Measurements from ENCODE around the gene MTHFD2. TPM values are rescaled to one million over a fixed set of nuclear protein-coding genes. Genes with fewer than 3 reads are reported as not detected.

The MTHFD2 gene
- polyA plus RNA-seq, 1 of the 3 experiments (the other 2 are of a cell fraction), result 68.6 TPM

DNA sequence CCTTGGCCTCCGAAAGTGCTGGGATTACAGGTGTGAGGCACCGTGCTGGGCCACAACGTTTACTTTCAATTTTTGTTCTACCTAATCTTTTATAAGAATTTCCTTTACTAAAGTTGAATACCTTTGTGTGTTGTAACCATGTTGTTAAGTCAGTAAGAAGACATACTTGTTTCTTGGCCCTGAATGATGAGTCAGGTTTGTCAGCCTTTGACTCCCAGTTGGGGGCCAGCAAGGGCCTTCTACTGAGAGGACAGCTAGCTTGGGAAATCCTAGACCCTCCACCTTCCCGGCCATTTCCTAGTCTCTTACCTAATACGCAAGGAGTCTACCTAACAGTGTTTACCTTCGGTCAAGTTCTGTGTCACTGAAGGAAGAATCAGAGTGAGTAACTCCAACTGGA lies 22.7 kb downstream of the MTHFD2 start (continued):
- TF ChIP-seq, protein P1, sequence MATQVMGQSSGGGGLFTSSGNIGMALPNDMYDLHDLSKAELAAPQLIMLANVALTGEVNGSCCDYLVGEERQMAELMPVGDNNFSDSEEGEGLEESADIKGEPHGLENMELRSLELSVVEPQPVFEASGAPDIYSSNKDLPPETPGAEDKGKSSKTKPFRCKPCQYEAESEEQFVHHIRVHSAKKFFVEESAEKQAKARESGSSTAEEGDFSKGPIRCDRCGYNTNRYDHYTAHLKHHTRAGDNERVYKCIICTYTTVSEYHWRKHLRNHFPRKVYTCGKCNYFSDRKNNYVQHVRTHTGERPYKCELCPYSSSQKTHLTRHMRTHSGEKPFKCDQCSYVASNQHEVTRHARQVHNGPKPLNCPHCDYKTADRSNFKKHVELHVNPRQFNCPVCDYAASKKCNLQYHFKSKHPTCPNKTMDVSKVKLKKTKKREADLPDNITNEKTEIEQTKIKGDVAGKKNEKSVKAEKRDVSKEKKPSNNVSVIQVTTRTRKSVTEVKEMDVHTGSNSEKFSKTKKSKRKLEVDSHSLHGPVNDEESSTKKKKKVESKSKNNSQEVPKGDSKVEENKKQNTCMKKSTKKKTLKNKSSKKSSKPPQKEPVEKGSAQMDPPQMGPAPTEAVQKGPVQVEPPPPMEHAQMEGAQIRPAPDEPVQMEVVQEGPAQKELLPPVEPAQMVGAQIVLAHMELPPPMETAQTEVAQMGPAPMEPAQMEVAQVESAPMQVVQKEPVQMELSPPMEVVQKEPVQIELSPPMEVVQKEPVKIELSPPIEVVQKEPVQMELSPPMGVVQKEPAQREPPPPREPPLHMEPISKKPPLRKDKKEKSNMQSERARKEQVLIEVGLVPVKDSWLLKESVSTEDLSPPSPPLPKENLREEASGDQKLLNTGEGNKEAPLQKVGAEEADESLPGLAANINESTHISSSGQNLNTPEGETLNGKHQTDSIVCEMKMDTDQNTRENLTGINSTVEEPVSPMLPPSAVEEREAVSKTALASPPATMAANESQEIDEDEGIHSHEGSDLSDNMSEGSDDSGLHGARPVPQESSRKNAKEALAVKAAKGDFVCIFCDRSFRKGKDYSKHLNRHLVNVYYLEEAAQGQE (IDR thresholded peaks at IDR 0.05; ENCODE audit: low read depth, low read length), result no peak
- TF ChIP-seq FOSL2 (IDR thresholded peaks at IDR 0.05; ENCODE audit: borderline replicate concordance, low read depth) (no peak), GABPA (IDR thresholded peaks at IDR 0.05; ENCODE audit: low read depth) (no peak), CHD2 (IDR thresholded peaks at IDR 0.05; ENCODE audit: low read length, partially characterized antibody) (no peak), NRF1 (IDR thresholded peaks at IDR 0.05; ENCODE audit: low read depth, low read length) (no peak)

DNA sequence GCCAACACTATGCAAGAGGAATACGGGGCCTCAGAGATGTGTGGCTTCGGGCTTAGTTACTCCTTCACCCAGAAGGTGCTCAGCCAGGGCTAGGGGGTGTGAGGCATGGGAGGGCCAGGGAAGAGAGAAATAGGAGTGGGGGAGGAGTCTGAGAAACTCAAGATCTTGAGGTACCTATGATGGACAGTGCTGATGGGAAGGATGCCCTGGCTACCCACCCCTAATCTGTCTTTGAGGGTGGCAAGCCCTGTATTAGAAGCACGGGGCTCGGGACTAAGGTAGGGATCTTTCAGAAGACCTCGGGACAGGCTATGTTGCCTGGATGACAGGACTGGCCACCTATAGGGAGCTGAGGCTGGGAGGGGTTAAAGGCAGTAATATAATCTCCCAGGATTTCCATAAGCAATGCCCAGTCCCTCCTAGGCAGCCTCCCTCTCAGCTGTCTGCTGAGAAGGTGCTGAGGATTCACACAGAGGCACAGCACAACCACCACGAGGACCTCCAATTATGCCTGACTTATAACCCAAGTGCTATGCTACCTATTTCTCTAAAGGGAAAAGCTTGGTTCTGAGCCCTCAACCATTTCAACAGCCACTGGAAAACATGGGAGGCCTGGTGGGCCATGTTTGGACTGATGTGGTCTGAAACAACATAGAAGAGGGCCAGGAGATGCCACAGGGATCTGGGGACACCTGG lies 23.3 kb downstream of the MTHFD2 start:
- H4K20me1 ChIP-seq (ENCODE audit: insufficient read depth), result 0 out of 2 replicates have a peak, but pooled peaks cover under 1% of the 10 kb centered on the region
- no peaks in the 10 kb centered on the region for H3K9me2 ChIP-seq
- no peak overlapping the region for H3K4me3 ChIP-seq (ENCODE audit: low read depth in 2 of 2, low read length in 1 of 2)
- peaks cover 7 to 16% of the 10 kb centered on the region in 2 experiments for H3K36me3 ChIP-seq (replicated peaks in 1 of 2; ENCODE audit: control insufficient read depth in 1 of 2, insufficient read depth in 2 of 2, low read length in 1 of 2)
- H3K79me2 ChIP-seq (ENCODE audit: insufficient read depth), result no peaks in the 10 kb centered on the region
- TF ChIP-seq YY1 (IDR thresholded peaks at IDR 0.05; ENCODE audit: low read depth) (no peak), TEAD4 (IDR thresholded peaks at IDR 0.05; ENCODE audit: borderline replicate concordance, insufficient read depth) (no peak), NRF1 (IDR thresholded peaks at IDR 0.05; ENCODE audit: low read depth, low read length) (no peak), ELF1 (IDR thresholded peaks at IDR 0.05) (no peak), FOXJ3 (CRISPR knock-in tag; IDR thresholded peaks at IDR 0.05) (no peak), FOXM1 (IDR thresholded peaks at IDR 0.05; ENCODE audit: low read depth) (no peak), SMC3 (IDR thresholded peaks at IDR 0.05; ENCODE audit: low read depth, low read length) (no peak), TAF1 (IDR thresholded peaks at IDR 0.05; ENCODE audit: borderline replicate concordance, low read depth, low read length) (no peak), EZH2phosphoT487 (IDR thresholded peaks at IDR 0.05; ENCODE audit: borderline replicate concordance, low read depth) (no peak), EP300 (IDR thresholded peaks at IDR 0.05; ENCODE audit: borderline replicate concordance in 1 of 2, low read depth in 1 of 2, low read length in 1 of 2) (no peak)
- TF ChIP-seq, protein P2, sequence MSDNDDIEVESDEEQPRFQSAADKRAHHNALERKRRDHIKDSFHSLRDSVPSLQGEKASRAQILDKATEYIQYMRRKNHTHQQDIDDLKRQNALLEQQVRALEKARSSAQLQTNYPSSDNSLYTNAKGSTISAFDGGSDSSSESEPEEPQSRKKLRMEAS (IDR thresholded peaks at IDR 0.05; ENCODE audit: low read depth), result no peak
- TF ChIP-seq, protein P1 (IDR thresholded peaks at IDR 0.05; ENCODE audit: low read depth, low read length), result no peak
- TF ChIP-seq, protein P3, sequence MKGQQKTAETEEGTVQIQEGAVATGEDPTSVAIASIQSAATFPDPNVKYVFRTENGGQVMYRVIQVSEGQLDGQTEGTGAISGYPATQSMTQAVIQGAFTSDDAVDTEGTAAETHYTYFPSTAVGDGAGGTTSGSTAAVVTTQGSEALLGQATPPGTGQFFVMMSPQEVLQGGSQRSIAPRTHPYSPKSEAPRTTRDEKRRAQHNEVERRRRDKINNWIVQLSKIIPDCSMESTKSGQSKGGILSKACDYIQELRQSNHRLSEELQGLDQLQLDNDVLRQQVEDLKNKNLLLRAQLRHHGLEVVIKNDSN (IDR thresholded peaks at IDR 0.05; ENCODE audit: borderline replicate concordance, low read depth), result no peak
- WGBS (ENCODE audit: low lambda C conversion rate), result 95% methylated on average over 3 of the region's 6 CpGs
- H3K9me3 ChIP-seq, result no peaks in the 10 kb centered on the region
- H3K9ac ChIP-seq, result no peak overlapping the region
- H3F3A ChIP-seq (replicated peaks; ENCODE audit: insufficient read depth), result peaks cover 8% of the 10 kb centered on the region
- no peaks in the 10 kb centered on the region for H3K27me3 ChIP-seq (ENCODE audit: insufficient read depth)
- ChIA-PET CTCF (interaction anchor here (1.0 to 1.1 kb wide), 2 partner anchors 28 to 74 kb away, joined by 3 read pairs; partner anchors contain the start of gene BOLA3), POLR2A (no interaction called here)
- H2AFZ ChIP-seq (ENCODE audit: low read depth), result no peak overlapping the region
- no peaks in the 10 kb centered on the region; a peak in 1 of 4 replicates for H3K4me1 ChIP-seq (ENCODE audit: control insufficient read depth in 1 of 2, insufficient read depth in 2 of 2, low read depth in 1 of 2, low read length in 1 of 2)
- H3K27ac ChIP-seq (ENCODE audit: low read depth in 2 of 2, low read length in 1 of 2), result no peak overlapping the region
- no peak for DNase-seq
- H3K4me2 ChIP-seq, result no peak overlapping the region
